Stomach smooth muscle (tissue), 2 donors: Measurements from ENCODE around the gene PGP.

Experiments used
- H3K27ac ChIP-seq: one replicate; pipeline ENCODE4 v1.7.0; 2013; ENCODE audit warnings: mild to moderate bottlenecking, low read length, inconsistent platforms
- H3K27me3 ChIP-seq, 2 donors: one replicate each; pipeline ENCODE4 v1.7.0; 2013; ENCODE audit warnings: low read length in 2 of 2; ENCODE audit not compliant: insufficient read depth in 2 of 2, control insufficient read depth in 1 of 2
- H3K36me3 ChIP-seq, 2 donors: one replicate each; pipeline ENCODE4 v1.7.0; 2013; ENCODE audit warnings: low read length in 2 of 2; ENCODE audit not compliant: control insufficient read depth in 2 of 2, insufficient read depth in 2 of 2
- H3K4me1 ChIP-seq: one replicate; pipeline ENCODE4 v1.7.0; 2013; ENCODE audit warnings: low read length; ENCODE audit not compliant: control insufficient read depth, insufficient read depth
- H3K4me3 ChIP-seq, 2 donors: one replicate each; pipeline ENCODE4 v1.7.0; 2013; ENCODE audit warnings: low read length in 2 of 2
- H3K9ac ChIP-seq, 2 donors: one replicate each; pipeline ENCODE4 v1.7.0; 2013; ENCODE audit warnings: low read length in 2 of 2, mild to moderate bottlenecking in 1 of 2
- H3K9me3 ChIP-seq, 2 donors: one replicate each; pipeline ENCODE4 v1.7.0; 2013; ENCODE audit warnings: low read length in 2 of 2; ENCODE audit not compliant: control insufficient read depth in 2 of 2
- donor health status: healthy.
- donor health status: Pancreatic carcinoma.

The PGP gene

DNA sequence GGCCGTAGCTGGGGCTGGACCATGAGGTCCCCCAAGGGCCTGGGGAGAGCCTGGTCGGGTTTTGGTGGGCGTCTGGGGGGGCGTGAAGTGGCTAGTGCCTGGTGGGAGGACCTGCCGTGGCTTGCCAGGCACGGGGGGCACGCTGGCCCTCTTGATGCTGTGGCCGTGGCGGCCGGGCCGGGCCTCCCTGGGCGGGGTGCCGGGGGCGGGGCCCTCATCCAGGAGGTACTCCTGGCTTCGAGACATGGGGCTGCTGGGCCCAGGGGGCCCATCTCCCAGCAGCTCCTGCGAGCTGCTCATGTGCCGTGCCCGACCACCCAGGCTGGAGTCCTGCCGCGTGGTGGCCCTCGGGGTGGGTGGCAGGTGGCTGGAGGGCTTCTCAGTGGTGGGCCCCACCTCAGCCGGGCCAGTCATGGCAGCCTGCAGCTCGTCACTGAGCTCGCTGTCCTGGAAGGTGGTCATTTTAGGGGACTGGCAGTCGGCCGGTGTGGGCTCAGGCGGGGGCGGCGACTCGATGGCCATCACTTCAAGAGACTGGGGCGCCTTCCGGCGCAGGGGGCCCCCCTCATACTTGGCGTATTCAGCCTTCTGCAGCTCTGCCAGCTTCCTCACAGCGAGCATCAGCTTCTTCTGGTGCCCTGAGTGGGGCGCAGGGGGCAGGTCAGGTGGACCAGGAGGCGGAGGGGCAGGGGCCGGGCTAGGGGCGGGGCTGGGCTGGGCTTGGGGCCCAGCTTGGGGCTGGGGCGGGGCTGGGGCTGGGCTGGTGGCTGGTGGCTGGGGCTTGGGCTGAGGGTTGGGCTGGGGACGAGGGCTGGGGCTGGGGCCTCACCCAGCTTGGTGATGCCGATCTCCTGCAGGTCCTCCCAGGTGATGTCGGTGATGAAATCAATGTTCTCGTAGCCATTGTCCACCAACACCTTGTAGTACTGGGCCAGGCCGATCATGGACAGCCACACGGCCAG, 33.4 kb downstream of the PGP start:
- no peak overlapping the region for H3K4me3 ChIP-seq
- H3K9me3 ChIP-seq = no peaks in the 10 kb centered on the region
- H3K9ac ChIP-seq = no peak overlapping the region
- no peak overlapping the region for H3K27ac ChIP-seq
- H3K4me1 ChIP-seq = no peaks in the 10 kb centered on the region
- H3K36me3 ChIP-seq = peaks cover 0 to 5% of the 10 kb centered on the region in 2 donors
- H3K27me3 ChIP-seq = peaks cover 0 to 7% of the 10 kb centered on the region in 2 donors

DNA sequence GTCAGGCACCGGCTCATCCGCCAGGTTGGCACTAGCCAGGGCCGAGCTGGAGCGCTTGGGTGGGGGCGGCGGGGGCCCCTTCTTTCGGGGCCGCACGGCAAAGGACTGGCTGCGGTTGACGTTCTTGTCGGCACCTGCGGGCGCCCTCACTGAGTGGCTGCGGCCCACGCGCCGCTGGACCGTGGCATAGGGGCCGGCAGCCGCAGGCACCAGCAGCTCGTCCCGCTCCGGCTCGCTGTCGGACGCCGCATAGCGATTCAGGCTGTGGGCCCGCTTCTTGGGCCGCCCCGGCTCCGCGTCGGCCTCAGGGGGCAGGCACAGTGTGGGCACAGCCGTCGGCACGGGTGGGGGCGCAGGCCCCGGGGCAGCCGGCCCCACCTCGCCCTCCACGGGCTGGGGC, 34.2 kb downstream of the PGP start:
- peaks cover 6 to 12% of the 10 kb centered on the region in 2 donors for H3K36me3 ChIP-seq
- H3K4me3 ChIP-seq = no peak overlapping the region
- H3K27ac ChIP-seq = no peak overlapping the region
- H3K27me3 ChIP-seq = peaks cover 0 to 7% of the 10 kb centered on the region in 2 donors
- no peaks in the 10 kb centered on the region for H3K9me3 ChIP-seq
- H3K9ac ChIP-seq = no peak overlapping the region
- H3K4me1 ChIP-seq = no peaks in the 10 kb centered on the region

DNA sequence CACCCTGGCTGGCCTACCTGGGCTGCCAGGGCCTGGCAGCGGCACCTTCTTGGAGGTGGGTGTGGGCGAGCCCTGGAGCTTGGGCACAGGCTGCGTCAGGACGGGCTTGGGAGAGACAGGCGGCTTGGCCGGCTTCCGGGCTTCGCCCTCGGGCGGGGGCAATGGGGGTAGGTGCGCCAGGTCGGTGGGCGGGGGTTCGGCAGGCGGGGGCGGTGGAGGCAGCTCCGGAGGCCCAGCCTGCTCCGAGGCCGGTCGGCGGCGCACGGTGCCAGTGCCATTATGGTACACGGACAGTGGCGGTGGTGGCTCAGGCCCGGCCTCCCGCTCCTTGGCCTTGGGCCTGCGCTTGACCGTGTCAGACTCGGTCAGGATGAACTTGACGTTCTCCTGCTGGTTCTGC, 35.1 kb downstream of the PGP start:
- Histone ChIP-seq H3K9me3 (no peaks in the 10 kb centered on the region), H3K4me3 (no peak overlapping the region), H3K36me3 (peaks cover 14 to 20% of the 10 kb centered on the region in 2 donors), H3K27me3 (peaks cover 0 to 7% of the 10 kb centered on the region in 2 donors), H3K27ac (no peak overlapping the region), H3K9ac (no peak overlapping the region), H3K4me1 (no peaks in the 10 kb centered on the region)

DNA sequence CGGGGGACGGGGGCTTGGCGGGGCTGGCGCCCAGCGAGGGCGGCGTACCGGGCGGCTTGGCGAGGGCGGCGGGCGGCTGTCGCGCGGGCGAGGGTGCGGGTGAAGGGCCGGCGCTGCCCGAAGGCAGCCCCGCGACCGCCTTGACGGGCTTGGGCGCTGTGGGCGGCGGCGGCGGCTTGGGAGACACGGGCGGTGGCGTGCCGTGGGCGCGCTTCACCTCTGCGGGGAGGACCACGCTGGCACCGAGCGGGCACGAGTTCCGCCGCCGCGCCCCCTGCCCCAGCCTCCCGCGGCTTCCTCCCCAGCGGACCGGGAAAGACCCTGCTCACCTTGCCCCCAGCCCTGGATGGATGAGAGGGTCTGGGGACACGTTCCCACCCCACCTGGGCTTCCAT, 35.5 kb downstream of the PGP start:
- Histone ChIP-seq H3K9me3 (no peaks in the 10 kb centered on the region), H3K27ac (no peak overlapping the region), H3K9ac (no peak overlapping the region), H3K4me3 (no peak overlapping the region), H3K27me3 (peaks cover 0 to 7% of the 10 kb centered on the region in 2 donors), H3K4me1 (no peaks in the 10 kb centered on the region), H3K36me3 (peaks cover 19 to 25% of the 10 kb centered on the region in 2 donors)

DNA sequence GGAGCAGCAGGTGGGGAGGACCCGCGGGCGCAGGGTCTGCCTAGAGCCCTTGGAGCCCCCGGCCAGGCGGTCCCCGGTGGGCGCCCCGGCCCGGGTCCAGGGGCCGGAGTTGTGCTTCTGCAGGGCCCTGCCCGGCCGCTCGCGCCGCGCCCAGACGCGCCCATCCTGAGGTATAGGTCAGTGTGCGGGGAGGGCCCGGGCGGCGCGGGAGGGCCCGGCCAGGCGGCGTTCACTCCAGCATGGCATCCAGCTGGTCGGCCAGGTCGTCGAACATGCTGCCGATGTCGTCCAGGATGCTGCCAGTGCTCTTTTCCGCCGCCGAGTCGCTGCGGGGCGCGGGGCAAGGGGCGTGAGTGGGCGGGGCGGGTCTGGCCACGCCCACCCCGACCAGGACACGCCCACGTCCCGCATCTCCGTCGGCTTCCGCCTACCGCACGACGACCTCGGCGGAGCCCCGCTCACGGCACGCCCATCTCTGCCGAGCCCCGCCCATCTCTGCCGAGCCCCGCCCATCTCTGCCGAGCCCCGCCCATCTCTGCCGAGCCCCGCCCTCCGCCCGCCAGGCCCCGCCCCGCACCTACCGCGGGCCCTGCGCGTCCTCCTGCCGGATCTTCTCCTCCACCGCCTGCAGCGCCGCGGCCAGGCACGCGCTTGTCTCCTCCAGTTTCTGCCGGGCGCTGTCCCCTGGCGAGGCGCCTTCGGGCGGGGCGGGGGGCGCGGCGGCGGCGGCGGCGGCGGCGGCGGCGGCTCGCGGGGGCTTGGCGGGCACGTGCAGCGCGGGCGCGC, 36.1 kb downstream of the PGP start:
- Histone ChIP-seq H3K27ac (no peak overlapping the region), H3K27me3 (peaks cover 0 to 7% of the 10 kb centered on the region in 2 donors), H3K4me3 (no peak overlapping the region), H3K9me3 (no peaks in the 10 kb centered on the region), H3K36me3 (peaks cover 22 to 28% of the 10 kb centered on the region in 2 donors), H3K4me1 (no peaks in the 10 kb centered on the region), H3K9ac (no peak overlapping the region)

DNA sequence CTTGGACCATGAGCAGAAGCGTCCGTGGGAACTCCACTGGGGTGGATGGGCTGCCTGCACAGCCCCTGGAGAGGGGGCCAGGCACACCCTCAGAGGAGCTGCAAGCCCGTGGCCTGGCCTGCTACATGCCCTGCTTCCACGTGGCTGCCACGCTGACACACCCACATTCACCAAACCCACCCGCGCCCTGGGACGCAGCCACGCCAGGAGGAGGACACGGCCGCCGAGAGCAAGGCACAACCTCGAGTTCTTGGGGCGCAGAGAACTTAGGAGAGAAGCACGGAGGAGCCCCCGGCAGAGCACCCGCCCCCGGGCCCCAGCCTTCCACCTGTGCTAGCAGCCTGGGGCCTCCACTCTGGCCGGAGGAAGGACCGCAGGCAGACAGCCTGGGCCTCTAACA, 37.1 kb downstream of the PGP start:
- H3K4me1 ChIP-seq = no peaks in the 10 kb centered on the region
- H3K27ac ChIP-seq = no peak overlapping the region
- H3K27me3 ChIP-seq = peaks cover 0 to 7% of the 10 kb centered on the region in 2 donors
- no peaks in the 10 kb centered on the region for H3K9me3 ChIP-seq
- no peak overlapping the region for H3K9ac ChIP-seq
- H3K36me3 ChIP-seq = peaks cover 24 to 33% of the 10 kb centered on the region in 2 donors
- no peak overlapping the region for H3K4me3 ChIP-seq

DNA sequence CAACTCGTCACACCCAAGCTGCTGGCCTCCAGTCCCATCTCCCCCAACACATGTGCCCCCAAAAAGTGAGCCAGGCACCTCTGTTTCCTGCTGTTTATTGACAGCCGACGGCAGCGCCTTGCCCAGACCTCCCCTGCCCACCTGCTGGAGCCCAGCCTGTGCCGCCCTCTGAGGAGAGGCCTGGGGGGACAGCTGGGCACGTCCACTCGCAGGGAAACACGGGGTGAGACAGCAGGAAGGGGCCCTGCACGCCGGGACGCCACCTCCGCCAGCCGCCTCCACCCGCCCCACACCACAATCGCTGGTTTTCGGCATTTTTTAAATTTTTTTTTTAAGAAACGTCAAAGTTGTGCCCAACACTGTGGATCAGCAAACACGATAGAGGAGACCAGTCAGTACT, 37.5 kb downstream of the PGP start:
- peaks cover 24 to 33% of the 10 kb centered on the region in 2 donors for H3K36me3 ChIP-seq
- no peaks in the 10 kb centered on the region for H3K9me3 ChIP-seq
- H3K4me3 ChIP-seq = no peak overlapping the region
- no peak overlapping the region for H3K27ac ChIP-seq
- peaks cover 0 to 7% of the 10 kb centered on the region in 2 donors for H3K27me3 ChIP-seq
- H3K9ac ChIP-seq = no peak overlapping the region
- no peaks in the 10 kb centered on the region for H3K4me1 ChIP-seq

DNA sequence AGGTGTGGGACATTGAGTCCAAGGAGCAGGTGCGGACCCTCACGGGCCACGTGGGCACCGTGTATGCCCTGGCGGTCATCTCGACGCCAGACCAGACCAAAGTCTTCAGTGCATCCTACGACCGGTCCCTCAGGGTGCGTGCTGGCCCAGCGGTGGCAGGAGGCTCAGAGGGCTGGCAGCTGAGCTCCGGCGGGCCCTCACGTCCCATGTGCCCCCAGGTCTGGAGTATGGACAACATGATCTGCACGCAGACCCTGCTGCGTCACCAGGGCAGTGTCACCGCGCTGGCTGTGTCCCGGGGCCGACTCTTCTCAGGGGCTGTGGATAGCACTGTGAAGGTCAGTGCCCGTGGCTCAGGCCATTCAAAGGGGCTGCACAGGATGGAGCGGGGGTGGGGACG, 38.6 kb downstream of the PGP start:
- Histone ChIP-seq H3K4me3 (no peak overlapping the region), H3K27ac (no peak overlapping the region), H3K9ac (no peak overlapping the region), H3K27me3 (peaks cover 0 to 7% of the 10 kb centered on the region in 2 donors), H3K4me1 (no peaks in the 10 kb centered on the region), H3K9me3 (no peaks in the 10 kb centered on the region), H3K36me3 (peaks cover 24 to 37% of the 10 kb centered on the region in 2 donors)

DNA sequence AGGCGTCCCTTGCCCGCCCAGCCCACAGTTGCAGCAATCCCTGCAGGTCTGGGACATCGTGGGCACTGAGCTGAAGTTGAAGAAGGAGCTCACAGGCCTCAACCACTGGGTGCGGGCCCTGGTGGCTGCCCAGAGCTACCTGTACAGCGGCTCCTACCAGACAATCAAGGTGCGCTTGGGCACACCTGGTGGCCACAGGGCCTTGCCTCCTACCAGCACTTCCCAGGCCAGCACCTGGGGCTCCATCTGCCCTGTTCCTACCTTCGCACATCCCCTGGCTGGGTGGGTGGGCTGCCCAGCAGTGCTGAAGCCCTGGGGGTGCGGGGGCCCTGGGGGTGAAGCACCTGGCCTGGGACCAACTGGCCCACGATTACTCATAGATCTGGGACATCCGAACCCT, 39.2 kb downstream of the PGP start:
- Histone ChIP-seq H3K4me1 (no peaks in the 10 kb centered on the region), H3K9me3 (no peaks in the 10 kb centered on the region), H3K4me3 (no peak overlapping the region), H3K27ac (no peak overlapping the region), H3K36me3 (peaks cover 24 to 37% of the 10 kb centered on the region in 2 donors), H3K9ac (no peak overlapping the region), H3K27me3 (peaks cover 0 to 7% of the 10 kb centered on the region in 2 donors)

DNA sequence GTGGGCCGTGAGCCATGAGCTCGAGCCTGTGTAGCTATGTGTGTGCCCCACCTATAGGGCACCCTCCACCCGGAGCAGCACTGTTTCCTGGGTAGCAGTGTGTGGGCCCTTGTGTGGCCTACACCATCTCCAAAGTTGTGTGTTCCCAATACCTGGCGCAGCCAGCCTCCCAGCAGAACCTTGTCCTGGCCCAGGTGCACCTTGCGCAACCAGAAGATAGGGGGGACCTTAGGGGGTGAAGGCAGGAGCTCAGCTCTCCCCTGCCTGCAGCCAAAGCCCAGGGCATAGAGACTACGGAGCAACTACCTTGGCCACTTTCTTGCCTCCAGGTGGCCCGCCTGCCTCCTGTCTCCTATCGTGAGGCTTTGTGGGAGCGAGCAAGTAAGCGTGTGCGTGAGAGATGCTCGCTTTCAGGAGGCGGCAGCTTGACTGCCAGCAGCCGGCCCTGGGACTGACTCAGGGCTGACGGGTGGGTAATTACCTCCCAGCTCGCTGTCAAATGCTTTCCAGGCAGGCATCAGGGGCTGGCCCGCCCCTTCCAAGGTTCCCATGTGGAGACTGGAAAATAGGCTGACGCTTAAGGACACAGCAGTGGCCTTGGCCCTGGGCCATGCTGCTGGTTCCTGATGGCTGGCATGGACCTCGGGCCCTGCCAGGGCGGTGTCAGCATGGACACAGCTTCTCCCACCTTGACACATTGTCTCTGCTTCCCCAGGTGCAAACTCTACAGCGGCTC, 40.1 kb downstream of the PGP start:
- no peaks in the 10 kb centered on the region for H3K9me3 ChIP-seq
- no peak overlapping the region for H3K9ac ChIP-seq
- no peak overlapping the region for H3K4me3 ChIP-seq
- no peak overlapping the region for H3K27ac ChIP-seq
- H3K36me3 ChIP-seq = peaks cover 24 to 37% of the 10 kb centered on the region in 2 donors
- no peaks in the 10 kb centered on the region for H3K4me1 ChIP-seq
- H3K27me3 ChIP-seq = peaks cover 0 to 7% of the 10 kb centered on the region in 2 donors
